Epithelial cell of esophagus (primary cell): ENCODE measurements around the gene LRRK1.

Experiments used
- DNase-seq: peaks from one replicate; pipeline ENCODE4 v3.0.0; 2010; ENCODE audit warnings: low read depth
- H3K4me3 ChIP-seq: 2 replicates; pipeline ENCODE4 v1.5.1; 2011; ENCODE audit warnings: mild to moderate bottlenecking, low read length, control low read depth
- CTCF ChIP-seq: IDR thresholded peaks from 2 replicates; pipeline ENCODE4 v1.5.1; 2011; ENCODE audit warnings: low read depth, mild to moderate bottlenecking, low read length, control low read depth, inconsistent platforms; ENCODE audit not compliant: insufficient read depth; ENCODE audit errors: missing control alignments

LRRK1 gene

DNA sequence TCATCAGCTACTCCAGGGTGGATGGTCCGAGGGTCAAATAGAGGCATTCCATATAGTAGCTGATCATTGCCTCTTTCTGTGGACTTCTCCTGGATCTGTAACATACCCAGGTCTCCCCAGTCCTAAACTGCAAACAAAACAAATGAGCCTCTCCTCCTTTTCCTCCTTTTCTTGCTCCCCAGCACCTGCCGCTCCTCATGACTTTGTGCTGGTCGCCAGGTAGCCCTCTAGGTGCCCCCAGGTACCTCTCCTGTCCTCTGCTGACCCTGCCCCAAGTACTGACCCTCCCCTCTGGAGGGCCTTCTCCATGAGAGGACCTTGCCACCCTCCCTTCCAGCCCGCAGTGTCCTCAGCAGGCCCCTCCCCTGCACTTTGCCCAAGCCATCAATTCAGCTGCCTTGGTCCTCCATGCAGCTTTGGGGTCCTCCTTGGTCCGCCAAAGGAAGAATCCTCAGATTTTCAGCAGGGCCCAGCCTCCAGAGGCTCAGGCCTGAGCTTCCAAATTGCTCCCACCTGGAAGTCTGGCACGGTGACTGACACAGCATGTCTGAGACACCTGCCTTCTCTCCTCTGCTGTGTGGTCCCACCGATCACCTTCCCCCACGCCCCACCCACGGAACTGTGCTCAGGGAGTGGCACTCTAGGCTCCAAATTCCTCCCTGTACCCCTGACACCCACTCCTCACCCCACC is 111.0 kb downstream of the LRRK1 start:
- H3K4me3 ChIP-seq = no peak overlapping the region
- TF ChIP-seq CTCF = no peak
- no peak for DNase-seq

- H3K4me3 ChIP-seq = no peak overlapping the region
- no peak for TF ChIP-seq CTCF
- peak; percentile 71 for DNase-seq
These were observed 112.1 kb downstream of the LRRK1 start for GRCh38 chr15:101031213-101031612.

DNA sequence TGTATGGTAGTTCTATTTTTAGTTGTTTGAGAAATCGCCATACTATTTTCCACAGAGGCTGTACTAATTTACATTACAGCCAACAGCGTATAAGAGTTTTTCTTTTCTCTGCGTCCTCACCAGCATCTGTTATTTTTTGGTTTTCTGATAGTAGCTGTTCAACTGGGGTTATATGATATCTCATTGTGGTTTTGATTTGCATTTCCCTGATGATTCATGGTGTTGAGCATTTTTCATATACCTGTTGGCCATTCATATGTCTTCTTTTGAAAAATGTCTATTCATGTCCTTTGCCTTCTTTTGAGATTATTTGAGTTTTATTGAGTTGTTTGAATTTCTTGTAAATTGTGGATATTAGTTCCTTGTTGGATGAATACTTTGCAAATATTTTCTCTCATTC is 114.6 kb downstream of the LRRK1 start:
- TF ChIP-seq CTCF = no peak
- DNase-seq = peak; percentile 37

DNA sequence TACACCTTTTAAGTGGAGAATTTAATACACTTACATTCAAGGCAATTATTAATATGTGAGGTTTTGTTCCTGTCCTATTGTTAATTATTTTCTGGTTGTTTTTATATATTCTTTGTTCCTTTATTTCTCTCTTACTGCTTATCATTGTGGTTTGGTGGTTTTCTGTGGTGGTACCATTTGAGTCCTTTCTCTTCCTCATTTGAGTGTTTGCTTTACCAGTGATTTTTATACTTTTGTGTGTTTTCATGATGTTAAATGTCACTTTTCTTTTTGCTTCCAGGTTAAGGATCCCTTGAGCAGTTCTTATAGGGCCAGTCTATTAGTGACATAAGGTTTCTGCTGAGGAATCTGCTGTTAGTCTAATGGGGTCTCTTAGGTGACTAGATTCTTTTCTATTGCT is 116.5 kb downstream of the LRRK1 start:
- no peak overlapping the region for H3K4me3 ChIP-seq
- no peak for DNase-seq
- TF ChIP-seq CTCF = no peak

More for the DNA sequence above, 114.6 kb downstream of the LRRK1 start:
- H3K4me3 ChIP-seq = no peak overlapping the region

- H3K4me3 ChIP-seq = no peak overlapping the region
- DNase-seq = no peak
- no peak for TF ChIP-seq CTCF
These were observed 117.0 kb downstream of the LRRK1 start for GRCh38 chr15:101036189-101036588.

- H3K4me3 ChIP-seq = no peak overlapping the region
- TF ChIP-seq CTCF = no peak
These were observed 118.1 kb downstream of the LRRK1 start for GRCh38 chr15:101037090-101037830.

More at GRCh38 chr15:101037090-101037830, 118.1 kb downstream of the LRRK1 start:
- no peak for DNase-seq
